HG03064 (cell line): ENCODE results near the gene STK17B.
A peak's percentile ranks its signal among the peaks of the same experiment; 100 is the strongest.

Source experiments
- ATAC-seq: cut with Tn5 transposase; IDR thresholded peaks from one replicate; pipeline ENCODE4 v1.9.1; 2021; ENCODE audit warnings: low read depth; ENCODE audit not compliant: unreplicated experiment

Gene STK17B

DNA sequence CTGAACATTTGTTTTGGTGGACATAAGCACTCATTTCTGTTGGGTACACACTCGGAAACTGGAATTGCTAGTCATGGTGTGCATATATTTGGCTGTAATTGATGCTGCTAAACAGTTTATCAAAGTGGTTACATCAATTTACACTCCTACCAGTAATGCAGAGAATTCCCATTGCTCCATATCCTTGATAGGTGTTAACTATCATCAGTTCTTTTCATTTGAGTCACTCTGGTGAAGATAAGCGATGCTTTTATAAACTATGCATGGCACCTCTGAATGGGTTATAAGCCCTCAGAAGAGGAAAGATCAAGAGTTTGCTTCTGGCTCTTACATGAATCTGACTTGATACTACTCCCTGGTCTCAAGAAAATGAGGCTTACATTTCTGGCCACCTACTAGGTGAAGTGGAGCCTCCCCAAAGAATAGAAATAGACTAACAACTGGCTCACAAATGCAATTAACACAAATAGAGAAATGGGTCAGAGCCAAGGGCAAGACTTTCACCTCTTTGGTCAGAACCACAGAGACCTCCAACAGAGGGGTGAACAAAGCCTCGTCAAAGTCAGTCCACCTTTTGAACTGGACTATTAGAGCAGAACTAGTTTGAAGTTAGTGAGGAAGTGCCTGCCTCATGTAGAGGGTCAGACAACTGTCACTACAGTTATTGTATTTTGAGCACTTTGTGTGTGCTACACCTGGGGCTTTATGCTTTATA is 15.0 kb upstream of the STK17B start:
- no peak for ATAC-seq

DNA sequence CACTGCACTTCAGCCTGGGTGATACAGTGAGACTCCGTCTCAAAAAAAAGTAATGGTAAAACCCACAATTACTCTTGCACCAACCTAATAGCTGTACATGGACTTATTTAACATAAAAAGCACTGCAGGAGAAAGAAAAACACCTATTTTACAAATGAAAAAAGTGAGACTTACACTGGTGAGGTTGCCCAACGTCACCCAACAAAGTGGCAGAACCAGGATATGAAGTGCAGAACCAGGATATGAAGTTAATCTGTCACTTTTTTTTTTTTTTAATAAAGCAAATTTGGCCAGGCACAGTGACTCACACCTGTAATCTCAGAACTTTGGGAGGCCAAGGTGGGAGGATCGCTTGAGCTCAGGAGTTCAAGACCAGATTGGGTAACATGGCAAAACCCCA is 13.5 kb upstream of the STK17B start:
- ATAC-seq: no peak

DNA sequence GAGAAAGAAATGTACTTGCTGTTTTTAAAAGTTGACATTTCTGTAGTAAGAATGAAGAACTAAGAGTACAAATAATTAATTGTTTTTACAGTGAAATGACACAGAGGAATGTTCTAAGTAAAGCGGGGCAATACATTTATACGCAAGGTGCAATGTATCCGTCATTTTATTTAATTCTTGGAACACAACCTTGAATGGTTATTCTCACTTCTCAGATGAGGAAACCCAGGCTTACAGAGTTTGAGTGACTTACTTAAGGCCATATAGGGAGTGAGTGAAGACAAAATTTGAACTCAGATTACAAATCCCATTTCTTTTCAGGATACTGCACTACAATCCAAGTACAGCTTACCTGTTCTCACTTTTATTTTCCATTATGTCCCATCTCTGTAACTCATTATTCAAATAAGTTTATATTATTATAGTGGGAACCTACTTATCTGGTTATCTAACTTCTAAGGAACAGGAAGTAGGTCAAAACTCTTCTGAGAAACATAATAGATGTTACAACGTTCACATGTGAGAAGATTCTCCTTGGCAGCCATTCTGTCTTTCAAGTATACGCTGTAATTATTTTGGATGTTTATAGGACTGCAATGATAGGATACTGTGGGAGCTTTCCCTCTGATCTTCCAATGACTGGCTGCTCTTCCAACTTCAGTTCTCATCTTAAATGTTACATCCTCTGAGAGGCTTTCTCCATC is 12.3 kb upstream of the STK17B start:
- no peak for ATAC-seq

DNA sequence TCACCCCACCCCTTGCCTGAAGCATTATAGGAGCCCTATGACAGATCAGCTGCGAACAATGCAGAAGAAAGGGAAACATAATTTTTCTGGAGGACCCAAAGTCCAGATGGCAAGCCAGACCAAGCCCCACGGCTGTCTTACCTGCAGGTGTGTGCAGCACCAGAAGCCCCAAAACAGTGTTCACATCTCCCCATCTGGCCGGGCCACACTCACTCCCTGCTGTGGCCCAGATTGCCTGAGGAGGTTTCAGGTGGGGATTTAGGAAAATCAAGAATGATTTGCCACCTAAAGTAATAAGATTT is 11.7 kb upstream of the STK17B start:
- no peak for ATAC-seq

DNA sequence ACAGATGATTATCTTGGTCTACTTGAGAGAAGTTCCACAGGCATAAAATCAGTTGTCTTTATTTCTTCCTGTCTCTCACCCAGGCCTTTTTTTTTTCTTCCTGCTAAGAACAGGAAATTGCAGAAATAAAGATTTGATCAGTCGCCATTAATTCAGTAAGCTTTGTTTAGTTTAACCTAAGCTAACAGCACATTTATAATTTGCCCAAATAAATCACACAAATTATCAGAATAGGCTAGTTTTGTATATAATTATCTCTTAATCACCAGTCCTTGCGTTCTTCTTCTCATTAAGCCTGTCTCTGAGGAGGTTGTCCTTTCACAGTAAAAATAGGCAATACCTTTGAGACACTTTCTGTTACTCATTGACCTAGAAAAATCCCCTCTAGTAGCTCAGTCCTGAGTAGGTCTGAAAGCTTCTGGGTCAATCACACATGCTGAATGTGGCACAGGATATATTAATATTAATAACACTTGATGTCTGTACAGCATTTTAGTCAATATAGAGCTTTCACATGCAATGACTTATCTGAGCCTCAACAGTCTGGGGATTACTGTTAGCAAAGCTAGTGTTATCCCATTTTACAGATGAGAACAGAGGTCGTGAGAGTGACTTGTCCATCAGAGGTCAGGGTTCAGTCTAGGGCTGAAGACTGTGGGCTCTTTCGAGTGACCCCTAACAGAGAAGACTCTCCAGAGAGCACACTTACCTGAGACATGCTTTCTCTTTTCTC is 11.2 kb upstream of the STK17B start:
- peak; percentile 94 for ATAC-seq

DNA sequence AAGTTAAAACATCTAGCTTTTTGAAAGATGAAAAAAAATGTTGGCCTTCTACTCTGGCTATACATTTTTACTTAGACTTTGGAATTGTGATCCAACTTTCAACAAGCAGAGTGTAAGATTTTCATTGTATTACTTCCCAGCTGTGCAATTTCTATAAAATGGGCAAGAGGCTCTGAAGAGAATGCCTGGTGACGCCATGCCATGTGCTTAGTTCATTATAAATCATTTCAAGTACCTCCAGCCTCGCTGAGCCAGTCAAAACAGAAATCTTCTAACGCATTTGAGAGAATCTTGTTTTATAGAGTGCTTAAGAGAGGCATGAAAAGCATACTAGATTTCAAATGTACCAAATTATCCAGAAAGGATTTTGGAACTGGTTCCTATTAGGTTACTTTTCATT is 10.1 kb upstream of the STK17B start:
- no peak for ATAC-seq

DNA sequence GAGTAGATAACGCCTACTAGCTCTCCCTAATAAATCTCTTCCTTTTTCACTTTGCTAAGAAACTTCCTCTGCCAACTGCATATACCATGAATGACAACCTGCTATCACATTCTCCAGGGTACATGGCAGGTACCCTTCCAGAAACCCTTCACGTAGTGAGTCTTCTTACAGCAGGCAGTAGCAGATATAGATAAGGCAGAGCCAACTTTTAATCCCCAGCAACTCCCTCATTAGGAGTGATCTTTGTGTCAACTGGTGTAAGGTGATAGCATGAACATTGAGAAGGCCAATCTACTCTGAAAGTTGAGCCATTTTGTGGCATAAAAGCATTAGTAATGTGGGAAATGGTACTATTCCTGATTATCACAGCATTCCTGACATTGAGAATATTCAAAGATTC is 5.7 kb upstream of the STK17B start:
- ATAC-seq: no peak

DNA sequence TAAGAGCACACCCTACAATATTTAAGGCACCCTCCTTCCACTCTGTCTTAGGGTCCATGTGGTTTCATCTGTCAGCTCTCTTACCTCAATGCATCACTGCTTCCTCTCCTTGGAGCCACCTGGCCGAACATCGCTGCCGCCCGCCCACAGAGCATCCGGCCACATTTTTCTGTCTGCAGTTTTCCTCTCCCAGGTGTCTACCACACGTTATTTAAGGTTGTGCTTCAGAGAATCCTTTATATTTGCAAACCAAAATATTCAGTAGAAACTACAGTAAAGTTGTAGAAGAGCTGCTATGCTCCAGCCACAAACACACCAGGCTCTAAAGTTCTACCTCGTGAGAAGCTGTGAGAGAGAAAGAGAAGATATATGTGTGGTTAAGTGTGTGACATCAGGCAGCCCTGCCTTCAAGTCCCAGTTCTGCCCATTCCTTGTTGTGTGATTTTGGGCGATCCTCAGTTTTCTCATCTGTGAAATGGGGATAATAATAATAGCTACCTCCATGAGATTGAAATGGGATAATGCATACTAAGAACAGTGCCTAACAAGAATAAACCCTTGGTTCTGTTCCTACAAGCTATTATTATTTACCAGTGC is 4.9 kb upstream of the STK17B start:
- ATAC-seq: peak; percentile 61

DNA sequence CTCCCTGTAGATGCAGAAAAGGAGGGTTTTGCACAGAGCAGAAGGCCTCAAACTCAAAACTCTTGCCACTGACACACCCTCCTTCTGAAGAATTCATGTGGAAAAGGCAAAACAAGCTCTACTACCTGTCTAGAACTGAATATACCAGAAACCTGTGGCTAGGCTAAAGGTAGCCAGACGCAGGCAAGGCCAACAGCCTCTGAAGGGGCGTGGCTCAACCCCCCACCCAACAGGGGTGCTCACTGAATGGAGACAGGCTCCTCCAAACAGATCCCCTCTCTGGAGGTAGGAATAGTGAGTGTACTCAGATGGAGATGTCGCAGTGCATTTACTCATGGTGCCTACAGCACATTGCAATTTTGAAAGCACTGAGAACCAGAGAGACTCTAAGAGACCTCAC is 3.0 kb upstream of the STK17B start:
- no peak for ATAC-seq

DNA sequence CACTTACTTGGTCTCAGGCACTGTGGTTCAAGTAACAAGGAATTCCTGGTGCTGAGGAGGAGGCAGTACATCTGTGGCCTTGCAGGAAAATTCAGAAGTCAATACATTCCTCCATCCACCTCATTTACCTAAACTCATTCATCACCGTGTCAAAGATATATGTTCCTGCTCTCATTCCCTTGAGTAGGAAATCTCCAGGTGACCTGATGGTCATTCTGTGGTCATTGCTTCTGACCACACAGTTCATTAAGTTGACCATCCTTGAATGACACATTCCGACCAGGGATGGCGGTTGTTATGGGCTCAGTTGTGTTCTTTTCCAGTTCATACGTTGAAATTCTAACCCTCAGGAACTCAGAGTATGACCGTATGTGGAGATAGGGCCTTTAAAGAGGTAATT is 2.1 kb upstream of the STK17B start:
- no peak for ATAC-seq

DNA sequence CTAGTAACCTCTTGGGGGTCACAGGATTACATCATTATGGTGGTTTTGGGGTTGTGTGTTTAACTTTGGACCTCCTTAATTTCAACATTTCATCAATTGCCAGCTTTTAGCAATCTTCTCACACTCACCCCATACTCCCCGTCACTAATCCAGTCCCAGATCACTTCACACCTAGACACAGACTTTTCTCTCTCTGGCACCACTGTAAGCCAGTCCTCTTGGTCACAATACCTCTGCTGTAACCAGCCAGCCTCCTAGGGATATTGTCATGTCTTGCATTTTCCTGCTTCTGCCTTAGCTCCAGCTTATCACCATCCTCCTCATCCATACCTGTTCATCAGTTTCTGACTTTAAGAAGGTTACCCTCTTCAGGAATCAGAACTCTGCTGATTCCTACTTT is 1.6 kb upstream of the STK17B start:
- ATAC-seq: no peak

DNA sequence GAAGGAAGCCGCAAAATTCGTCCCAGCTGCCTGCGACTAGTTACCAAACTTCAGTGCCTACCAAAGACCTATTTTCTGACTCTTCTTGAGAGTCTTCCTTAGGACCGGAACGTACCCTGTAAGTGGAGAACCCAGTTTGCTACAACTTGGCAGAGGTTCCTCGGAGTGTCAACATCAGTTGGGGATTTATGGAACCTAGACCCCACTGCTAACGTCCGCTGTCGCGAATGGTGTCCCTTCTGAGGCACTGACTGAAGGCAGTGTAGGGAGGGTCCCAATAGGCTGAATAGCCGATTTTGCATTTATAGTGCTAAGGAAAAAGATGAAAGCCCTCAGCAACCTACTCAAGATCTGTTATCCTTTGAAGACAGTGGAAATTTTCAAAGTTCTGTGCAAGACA is 568 bp upstream of the STK17B start:
- ATAC-seq: no peak

DNA sequence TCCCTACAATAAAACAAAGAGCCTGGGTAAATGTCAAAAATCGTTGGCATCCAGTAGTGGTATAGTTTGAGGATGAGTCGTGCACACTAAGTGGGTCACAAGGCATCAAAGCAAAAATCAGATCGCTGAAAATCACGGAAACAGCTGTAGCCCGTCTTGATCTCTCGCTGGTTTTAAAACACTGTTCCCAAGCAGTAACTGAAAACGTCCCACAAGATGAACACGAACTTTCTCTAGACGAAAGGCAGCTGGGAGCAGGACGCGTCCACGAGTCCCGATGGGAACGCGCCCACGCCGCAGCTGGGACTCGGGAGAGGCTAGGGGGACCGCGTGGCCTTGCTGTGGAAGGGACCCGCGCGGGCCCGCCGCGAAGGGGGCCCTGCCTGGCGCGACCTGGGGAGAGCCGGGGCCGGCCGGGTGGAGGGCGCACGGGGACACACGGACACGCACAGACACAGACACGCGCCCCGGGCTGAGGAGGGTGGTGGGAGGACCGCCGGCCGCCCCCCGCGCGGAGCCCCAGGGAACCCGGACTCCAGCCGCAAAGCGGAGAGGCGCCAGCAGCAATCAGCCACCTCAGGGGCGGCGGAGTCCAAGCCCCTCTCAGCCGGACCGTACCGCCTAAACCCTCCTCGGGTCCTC is 651 bp downstream of the STK17B start:
- ATAC-seq: peak; percentile 3

DNA sequence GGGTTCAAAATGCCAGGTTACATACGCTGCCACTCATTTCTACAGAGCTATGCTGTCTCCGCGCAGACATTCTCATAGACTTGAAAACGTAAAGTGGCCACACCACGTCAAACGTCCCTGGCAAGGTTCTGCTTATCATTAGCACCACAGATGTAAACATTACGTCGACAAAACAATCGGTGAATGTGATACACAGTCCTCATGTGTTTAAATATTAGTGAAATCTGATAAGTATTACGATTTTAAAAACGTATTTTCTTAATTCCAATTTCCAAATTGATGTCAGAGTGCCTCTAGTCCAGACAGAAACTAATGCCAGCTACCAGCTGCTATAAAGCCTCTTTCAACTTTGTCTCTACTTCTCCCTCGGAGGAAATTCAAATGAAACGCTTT is 1.2 kb downstream of the STK17B start:
- no peak for ATAC-seq

DNA sequence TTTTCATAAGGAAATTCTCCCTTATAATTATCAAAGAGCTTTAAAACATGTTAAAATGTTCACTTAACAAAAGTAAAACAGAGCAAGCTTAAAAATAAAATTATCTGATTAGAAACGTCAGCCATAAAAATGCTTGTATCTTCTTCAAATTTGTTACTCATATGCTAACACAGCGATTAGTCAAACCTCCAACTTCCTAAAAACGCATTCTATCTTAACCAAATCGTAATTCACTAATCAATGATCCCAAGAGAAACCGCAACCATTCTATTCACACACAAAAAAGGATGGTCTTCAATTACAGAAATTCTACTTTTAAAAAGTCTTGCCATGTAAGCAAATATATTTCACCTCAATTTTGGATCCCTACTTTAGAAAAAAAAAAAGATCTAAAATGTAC is 1.9 kb downstream of the STK17B start:
- no peak for ATAC-seq

DNA sequence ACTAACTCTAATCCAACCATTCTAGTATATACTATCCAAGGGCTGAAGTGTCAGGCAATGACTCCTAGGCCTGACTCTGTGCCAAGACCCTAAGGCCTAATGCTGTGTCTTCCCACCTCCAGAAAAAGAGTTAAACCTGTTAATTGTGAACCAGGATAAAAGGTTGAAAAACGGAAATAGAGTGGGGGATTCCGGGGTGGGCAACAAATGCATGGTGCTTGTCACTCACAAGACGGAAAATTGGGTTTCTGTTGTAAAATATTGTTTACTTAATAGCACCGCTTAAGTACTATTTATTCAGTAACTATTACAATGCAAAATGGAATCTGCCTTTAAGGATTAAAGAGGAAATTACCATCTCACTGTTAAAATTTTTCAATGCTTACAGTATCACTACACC is 3.2 kb downstream of the STK17B start:
- ATAC-seq: no peak

DNA sequence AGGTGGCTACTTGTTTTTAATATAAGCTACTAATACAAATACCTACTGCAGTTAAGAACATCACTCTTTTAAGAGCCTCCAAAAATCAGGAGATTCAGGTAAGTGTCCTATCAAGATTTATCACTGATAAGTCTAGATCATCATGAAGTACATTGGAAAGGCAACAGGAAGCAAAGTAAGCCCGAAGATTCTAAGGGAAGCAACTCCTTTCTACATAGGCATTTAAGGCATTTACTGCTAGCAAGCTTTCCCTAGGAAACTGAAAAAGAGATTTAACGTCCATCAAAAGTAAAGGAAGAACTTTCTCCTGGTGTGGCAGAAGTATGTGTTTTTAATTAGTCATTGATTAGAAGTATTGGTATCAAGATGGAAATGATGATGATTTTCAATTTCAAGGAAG is 3.7 kb downstream of the STK17B start:
- ATAC-seq: no peak

DNA sequence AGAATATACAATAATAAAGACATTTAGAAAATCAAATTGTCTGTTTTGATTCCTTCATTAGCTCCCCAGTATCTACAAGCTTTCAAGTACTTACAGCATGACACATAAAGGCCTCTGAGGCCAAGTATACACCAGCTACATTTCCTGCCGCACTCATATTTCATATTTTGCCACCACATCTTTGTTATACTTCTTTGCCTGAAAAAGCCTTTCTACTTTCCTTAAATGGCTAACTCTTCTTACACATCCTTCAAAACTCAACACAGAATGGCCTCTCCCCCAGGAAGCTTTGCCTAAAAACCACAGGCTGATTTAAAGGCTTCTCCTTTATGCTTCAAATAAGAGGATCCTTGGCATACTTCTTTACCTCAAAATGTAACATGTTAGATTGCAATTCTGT is 4.5 kb downstream of the STK17B start:
- ATAC-seq: no peak

DNA sequence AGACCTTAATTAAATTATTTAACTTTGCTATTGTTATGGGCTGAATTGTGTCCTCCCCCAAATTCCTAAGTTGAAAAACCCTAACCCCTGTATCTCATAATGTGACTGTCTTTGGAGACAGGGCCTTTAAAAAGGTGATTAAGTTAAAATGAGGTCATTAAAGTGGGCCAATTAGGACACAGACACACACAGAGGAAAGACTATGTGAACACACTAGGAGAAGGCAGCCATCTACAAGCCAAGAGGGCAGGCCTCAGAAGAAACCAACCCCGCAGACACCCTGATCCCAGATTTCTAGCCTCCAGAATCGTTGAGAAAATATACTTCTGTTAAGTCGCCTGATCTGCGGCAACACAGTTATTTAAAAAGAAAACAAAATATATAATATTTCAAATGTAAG is 6.4 kb downstream of the STK17B start:
- ATAC-seq: no peak

DNA sequence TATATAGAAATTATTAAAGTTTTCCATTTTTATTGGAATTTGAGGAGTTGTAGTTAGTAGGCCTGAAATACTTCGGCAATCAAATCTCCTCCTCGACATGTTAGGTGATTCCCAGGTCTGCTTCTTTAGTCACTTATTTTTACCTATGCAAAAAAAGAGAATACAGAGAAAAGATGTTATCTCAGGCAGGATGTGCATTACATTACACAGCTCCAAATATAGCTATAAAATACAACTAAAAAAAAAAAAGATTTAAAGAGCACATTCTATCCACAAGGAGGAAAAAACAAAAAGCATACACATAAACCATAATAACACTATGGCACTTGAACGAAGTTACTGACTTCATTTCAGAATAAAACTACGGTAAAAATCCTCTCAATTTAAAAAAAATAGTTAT is 8.1 kb downstream of the STK17B start:
- ATAC-seq: no peak

DNA sequence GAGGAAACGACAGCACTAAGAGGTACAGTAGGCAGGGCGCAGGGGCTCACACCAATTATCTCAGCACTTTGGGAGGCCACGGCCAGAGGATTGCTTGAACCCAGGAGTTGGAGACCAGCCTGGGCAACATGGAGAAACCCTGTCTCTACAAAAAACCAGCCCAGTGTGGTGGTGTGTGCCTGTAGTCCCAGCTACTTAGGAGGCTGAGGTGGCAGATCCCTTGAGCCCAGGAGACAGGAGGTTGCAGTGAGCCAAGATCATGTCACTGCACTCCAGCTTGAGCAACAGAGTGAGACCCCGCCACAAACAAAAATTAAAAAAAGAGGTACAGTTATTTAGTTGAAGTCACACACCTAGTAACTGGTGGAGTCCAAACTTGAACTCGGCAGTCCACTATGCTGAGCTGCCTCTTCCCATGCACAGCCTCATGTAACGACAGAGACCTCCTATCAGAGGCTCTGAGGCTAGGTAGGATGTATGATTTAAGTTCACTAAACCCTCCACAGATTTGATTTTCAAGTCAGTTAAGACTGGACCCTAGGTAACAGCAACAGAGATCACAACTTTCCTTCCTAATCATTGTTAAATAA is 8.7 kb downstream of the STK17B start:
- no peak for ATAC-seq
